Activated CD4-positive, alpha-beta T cell treated with anti-CD3 and anti-CD28 coated beads for 4 hours (primary cell): ENCODE data around the gene OSGEPL1.
"Not testable (repeated sequence)": the region's sequence is repeated elsewhere in the genome, so short reads cannot be mapped to it uniquely, and the experiment has no call there.

Experiments used
- DNase-seq, 2 donors: peaks; one replicate each; pipeline ENCODE4 v3.0.0-alpha.2; 2020

OSGEPL1 gene

GRCh38 chr2:189726849-189727248 is 35.7 kb downstream of the OSGEPL1 start:
- no peak for DNase-seq

- DNase-seq, result no peak
Measured at GRCh38 chr2:189726271-189726670, 36.3 kb downstream of the OSGEPL1 start.

- DNase-seq, result no peak
Measured at GRCh38 chr2:189723192-189723591, 39.4 kb downstream of the OSGEPL1 start.

GRCh38 chr2:189719571-189719970 is 43.0 kb downstream of the OSGEPL1 start:
- no peak for DNase-seq

- not testable (repeated sequence) for DNase-seq
Measured at GRCh38 chr2:189717593-189717992, 45.0 kb downstream of the OSGEPL1 start.

- DNase-seq, result no peak
Measured at GRCh38 chr2:189709501-189710221, 52.9 kb downstream of the OSGEPL1 start.

GRCh38 chr2:189702071-189702470 is 60.5 kb downstream of the OSGEPL1 start:
- no peak for DNase-seq

GRCh38 chr2:189700681-189701080 is 61.9 kb downstream of the OSGEPL1 start:
- no peak for DNase-seq

- DNase-seq, result peak; percentile 40 to 50
Measured at GRCh38 chr2:189698020-189698887, 64.3 kb downstream of the OSGEPL1 start.
